ENCODE measurements around the gene SEPTIN3. TPM values are rescaled to one million over a fixed set of nuclear protein-coding genes. Genes with fewer than 3 reads are reported as not detected.

The SEPTIN3 gene
- total and polyA plus RNA-seq, 9 of the 15 experiments (the other 6 are each of a cell fraction or from before 2014, with no cell fraction given) = 0.06 TPM; not detected in 8

DNA sequence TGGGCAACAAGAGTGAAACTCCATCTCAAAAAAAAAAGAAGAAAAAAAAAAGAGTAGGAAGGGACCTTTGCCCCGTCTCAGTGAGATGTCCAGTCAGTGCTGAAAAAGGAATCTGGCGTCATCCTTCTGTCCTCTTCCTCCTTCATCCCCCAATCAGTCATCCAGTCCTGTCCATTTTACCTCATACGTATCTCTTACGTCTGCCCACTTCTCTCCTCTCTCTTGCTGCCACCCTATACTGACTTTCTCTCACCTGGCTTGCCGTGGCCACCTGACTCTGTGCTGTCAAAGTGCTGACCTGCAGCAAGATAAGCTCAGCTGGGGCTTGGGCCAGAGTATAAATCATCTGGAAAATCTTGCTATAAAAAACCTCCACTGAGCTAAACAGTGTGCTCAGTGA is 13.6 kb downstream of the SEPTIN3 start:
- POLR2A ChIA-PET = interaction anchor here (1.1 kb wide), 1 partner anchor 17 kb away, joined by 3 read pairs; no protein-coding TSS in a partner anchor

More for the DNA sequence above, 13.6 kb downstream of the SEPTIN3 start:
- BruUV-seq (replicated peaks) = no TSS peak
- no peak for FAIRE-seq
- H3K9me3 ChIP-seq (replicated peaks; ENCODE audit: control insufficient read depth, insufficient read depth, low read depth, low read length) = no peaks in the 10 kb centered on the region
- H3K27me3 ChIP-seq (ENCODE audit: control insufficient read depth in 2 of 2, insufficient read depth in 2 of 2, low read length in 2 of 2) = peaks cover 7 to 43% of the 10 kb centered on the region in 2 experiments; a peak in 3 of 5 replicates
- WGBS (ENCODE audit: insufficient coverage, low coverage, missing lambda C conversion rate) = 6% methylated on average over 3 of the region's 5 CpGs
- no peaks in the 10 kb centered on the region for H3K9me1 ChIP-seq (ENCODE audit: control insufficient read depth, insufficient read depth, low read length)
- H3K9ac ChIP-seq (ENCODE audit: insufficient read depth in 1 of 2, low read depth in 2 of 2, low read length in 2 of 2) = no peak overlapping the region
- in situ Hi-C loops (cut with MboI) (no loop called here), intact Hi-C loops (cut with micrococcal nuclease) (no loop called here)
- DNase-seq (ENCODE audit: extremely low read depth in 1 of 4, low spot score in 3 of 4) = no peak
- H3K4me1 ChIP-seq (replicated peaks in 1 of 2; ENCODE audit: control insufficient read depth in 2 of 2, insufficient read depth in 2 of 2, low read length in 2 of 2) = no peaks in the 10 kb centered on the region; a peak in 1 of 5 replicates
- ATAC-seq = no peak
- no peak overlapping the region for H2AFZ ChIP-seq (ENCODE audit: low read depth, low read length)
- H3K79me2 ChIP-seq (ENCODE audit: control insufficient read depth, insufficient read depth, low read length) = no peaks in the 10 kb centered on the region
- no peaks in the 10 kb centered on the region for H3K36me3 ChIP-seq (ENCODE audit: control insufficient read depth, insufficient read depth, low read length)
- H3K27ac ChIP-seq (ENCODE audit: extremely low read depth, low read depth, low read length) = no peak overlapping the region
- H4K20me1 ChIP-seq (replicated peaks; ENCODE audit: control insufficient read depth, insufficient read depth, low read length) = no peaks in the 10 kb centered on the region
- H3K4me3 ChIP-seq = no peak overlapping the region
- CTCF ChIA-PET (ENCODE audit: low intra/inter-chr PET ratio) = no interaction called here
- no peak overlapping the region for H3K4me2 ChIP-seq (ENCODE audit: insufficient read depth, low read length)
- TF ChIP-seq, protein P1, sequence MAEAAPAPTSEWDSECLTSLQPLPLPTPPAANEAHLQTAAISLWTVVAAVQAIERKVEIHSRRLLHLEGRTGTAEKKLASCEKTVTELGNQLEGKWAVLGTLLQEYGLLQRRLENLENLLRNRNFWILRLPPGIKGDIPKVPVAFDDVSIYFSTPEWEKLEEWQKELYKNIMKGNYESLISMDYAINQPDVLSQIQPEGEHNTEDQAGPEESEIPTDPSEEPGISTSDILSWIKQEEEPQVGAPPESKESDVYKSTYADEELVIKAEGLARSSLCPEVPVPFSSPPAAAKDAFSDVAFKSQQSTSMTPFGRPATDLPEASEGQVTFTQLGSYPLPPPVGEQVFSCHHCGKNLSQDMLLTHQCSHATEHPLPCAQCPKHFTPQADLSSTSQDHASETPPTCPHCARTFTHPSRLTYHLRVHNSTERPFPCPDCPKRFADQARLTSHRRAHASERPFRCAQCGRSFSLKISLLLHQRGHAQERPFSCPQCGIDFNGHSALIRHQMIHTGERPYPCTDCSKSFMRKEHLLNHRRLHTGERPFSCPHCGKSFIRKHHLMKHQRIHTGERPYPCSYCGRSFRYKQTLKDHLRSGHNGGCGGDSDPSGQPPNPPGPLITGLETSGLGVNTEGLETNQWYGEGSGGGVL (CRISPR knock-in tag; IDR thresholded peaks at IDR 0.05) = no peak
- TF ChIP-seq ZNF263 (CRISPR knock-in tag; IDR thresholded peaks at IDR 0.05; ENCODE audit: borderline replicate concordance) (0 out of 2 replicates have a peak, but pooled peaks have one; percentile 20), ZNF408 (CRISPR knock-in tag; IDR thresholded peaks at IDR 0.05; ENCODE audit: low read depth) (no peak), ILK (tag; IDR thresholded peaks at IDR 0.05; ENCODE audit: borderline replicate concordance, low read depth) (no peak), SIX5 (IDR thresholded peaks at IDR 0.05; ENCODE audit: borderline replicate concordance in 1 of 2, insufficient read depth in 1 of 2, low read depth in 1 of 2, low read length in 2 of 2) (no peak), HMGN3 (IDR thresholded peaks at IDR 0.05; ENCODE audit: borderline replicate concordance, extremely low read depth, insufficient read length, low read depth, low read length) (no peak), GATAD2B (IDR thresholded peaks at IDR 0.05; ENCODE audit: borderline replicate concordance) (no peak), SRSF7 (optimal IDR thresholded peaks at IDR 0.05; ENCODE audit: low read depth, low read length) (no peak)
- TF ChIP-seq, protein P2, sequence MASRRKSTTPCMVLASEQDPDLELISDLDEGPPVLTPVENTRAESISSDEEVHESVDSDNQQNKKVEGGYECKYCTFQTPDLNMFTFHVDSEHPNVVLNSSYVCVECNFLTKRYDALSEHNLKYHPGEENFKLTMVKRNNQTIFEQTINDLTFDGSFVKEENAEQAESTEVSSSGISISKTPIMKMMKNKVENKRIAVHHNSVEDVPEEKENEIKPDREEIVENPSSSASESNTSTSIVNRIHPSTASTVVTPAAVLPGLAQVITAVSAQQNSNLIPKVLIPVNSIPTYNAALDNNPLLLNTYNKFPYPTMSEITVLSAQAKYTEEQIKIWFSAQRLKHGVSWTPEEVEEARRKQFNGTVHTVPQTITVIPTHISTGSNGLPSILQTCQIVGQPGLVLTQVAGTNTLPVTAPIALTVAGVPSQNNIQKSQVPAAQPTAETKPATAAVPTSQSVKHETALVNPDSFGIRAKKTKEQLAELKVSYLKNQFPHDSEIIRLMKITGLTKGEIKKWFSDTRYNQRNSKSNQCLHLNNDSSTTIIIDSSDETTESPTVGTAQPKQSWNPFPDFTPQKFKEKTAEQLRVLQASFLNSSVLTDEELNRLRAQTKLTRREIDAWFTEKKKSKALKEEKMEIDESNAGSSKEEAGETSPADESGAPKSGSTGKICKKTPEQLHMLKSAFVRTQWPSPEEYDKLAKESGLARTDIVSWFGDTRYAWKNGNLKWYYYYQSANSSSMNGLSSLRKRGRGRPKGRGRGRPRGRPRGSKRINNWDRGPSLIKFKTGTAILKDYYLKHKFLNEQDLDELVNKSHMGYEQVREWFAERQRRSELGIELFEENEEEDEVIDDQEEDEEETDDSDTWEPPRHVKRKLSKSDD (conservative IDR thresholded peaks at IDR 0.05; ENCODE audit: low read length) = no peak
